ENCODE results near the gene APBB1IP. TPM values are rescaled to one million over a fixed set of nuclear protein-coding genes. Genes with fewer than 3 reads are reported as not detected.

APBB1IP gene
- total RNA-seq, 1 donor from 2014 or later, result not detected

DNA sequence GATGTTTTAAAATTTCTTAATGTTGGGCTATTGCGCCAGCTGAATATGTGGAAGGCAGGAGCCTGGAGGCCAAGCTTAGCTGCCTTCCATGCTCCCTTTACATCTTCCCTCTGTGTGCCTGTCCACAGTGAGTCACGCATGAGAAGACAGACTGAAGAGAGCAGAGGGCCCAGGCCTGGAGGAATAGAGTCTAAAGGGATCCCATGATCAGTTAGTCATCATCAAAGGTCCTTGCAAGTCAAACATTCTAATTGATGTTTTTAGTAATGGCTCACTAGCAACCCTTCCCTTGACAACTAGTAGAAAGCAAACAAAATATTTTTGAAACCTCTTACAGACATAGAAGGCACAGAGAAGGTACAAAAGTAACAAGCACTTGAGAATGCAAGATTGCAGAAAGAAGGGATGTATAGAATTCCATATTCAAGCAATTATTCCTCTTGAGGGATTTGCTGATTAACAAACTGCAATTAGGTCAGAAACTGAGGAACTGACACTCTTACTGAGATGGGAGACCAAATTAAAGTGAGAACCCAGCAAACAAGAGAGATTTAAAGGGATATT lies 30.7 kb upstream of the APBB1IP start:
- no peak overlapping the region for H3K4me3 Mint-ChIP-seq
- no peak overlapping the region for H3K27ac ChIP-seq
- H2AFZ ChIP-seq (replicated peaks), result no peak overlapping the region
- no peaks in the 10 kb centered on the region for H3K79me2 ChIP-seq (ENCODE audit: low read depth)
- H3K9me3 Mint-ChIP-seq, result peaks cover 2% of the 10 kb centered on the region
- H3K4me2 ChIP-seq, result no peak overlapping the region
- TF ChIP-seq EZH2 (IDR thresholded peaks at IDR 0.05) (no peak), EZH2phosphoT487 (IDR thresholded peaks at IDR 0.05) (no peak)
- TF ChIP-seq, protein P1, sequence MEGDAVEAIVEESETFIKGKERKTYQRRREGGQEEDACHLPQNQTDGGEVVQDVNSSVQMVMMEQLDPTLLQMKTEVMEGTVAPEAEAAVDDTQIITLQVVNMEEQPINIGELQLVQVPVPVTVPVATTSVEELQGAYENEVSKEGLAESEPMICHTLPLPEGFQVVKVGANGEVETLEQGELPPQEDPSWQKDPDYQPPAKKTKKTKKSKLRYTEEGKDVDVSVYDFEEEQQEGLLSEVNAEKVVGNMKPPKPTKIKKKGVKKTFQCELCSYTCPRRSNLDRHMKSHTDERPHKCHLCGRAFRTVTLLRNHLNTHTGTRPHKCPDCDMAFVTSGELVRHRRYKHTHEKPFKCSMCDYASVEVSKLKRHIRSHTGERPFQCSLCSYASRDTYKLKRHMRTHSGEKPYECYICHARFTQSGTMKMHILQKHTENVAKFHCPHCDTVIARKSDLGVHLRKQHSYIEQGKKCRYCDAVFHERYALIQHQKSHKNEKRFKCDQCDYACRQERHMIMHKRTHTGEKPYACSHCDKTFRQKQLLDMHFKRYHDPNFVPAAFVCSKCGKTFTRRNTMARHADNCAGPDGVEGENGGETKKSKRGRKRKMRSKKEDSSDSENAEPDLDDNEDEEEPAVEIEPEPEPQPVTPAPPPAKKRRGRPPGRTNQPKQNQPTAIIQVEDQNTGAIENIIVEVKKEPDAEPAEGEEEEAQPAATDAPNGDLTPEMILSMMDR (IDR thresholded peaks at IDR 0.05), result no peak
- no peaks in the 10 kb centered on the region for H4K20me1 ChIP-seq (ENCODE audit: low read depth)
- H3K4me1 Mint-ChIP-seq, result no peaks in the 10 kb centered on the region
- no peaks in the 10 kb centered on the region for H3K36me3 ChIP-seq
- H3K36me3 Mint-ChIP-seq, result no peaks in the 10 kb centered on the region
- DNase-seq (ENCODE audit: low spot score), result no peak
- no peaks in the 10 kb centered on the region for H3K4me1 ChIP-seq
- H3K9ac ChIP-seq, result no peak overlapping the region
- no peaks in the 10 kb centered on the region for H3K27me3 ChIP-seq
- no peak overlapping the region for H3K27ac Mint-ChIP-seq
- H3K27me3 Mint-ChIP-seq (ENCODE audit: insufficient read depth, low read depth), result peaks cover 7% of the 10 kb centered on the region
- H3F3A ChIP-seq (ENCODE audit: low read depth), result no peaks in the 10 kb centered on the region
- H3K9me3 ChIP-seq (ENCODE audit: low read depth), result no peaks in the 10 kb centered on the region
- no peak overlapping the region for H3K4me3 ChIP-seq

DNA sequence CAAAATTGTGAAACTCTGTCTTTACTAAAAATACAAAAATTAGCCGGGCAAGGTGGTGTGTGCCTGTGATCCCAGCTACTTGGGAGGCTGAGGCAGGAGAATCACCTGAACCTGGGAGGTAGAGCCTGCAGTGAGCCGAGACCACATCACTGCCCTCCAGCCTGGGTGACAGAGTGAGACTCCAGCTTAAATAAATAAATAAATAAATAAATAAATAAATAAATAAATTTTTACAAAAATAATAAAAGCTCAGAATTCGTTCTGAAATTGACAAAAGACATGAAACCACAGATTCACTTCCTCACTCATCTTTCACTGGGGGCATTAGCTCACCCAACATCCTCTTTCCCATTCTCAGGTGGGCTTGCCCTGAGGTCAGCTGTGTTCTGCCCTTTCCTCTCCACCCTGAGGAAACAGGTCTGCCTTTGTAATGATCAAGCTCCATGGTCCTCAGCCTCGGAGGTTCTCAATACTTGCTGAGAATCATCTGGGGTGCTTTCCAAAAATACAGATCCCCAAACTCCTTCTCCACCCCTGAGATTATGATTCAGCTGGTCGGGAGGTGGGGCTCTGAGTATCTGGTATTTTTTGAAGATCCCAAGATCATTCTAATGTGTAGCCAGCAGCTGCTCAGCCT lies 29.2 kb upstream of the APBB1IP start:
- H3K79me2 ChIP-seq (ENCODE audit: low read depth), result no peaks in the 10 kb centered on the region
- H2AFZ ChIP-seq (replicated peaks), result no peak overlapping the region
- peaks cover 7% of the 10 kb centered on the region for H3K27me3 Mint-ChIP-seq (ENCODE audit: insufficient read depth, low read depth)
- TF ChIP-seq, protein P1 (IDR thresholded peaks at IDR 0.05), result no peak
- no peak for TF ChIP-seq EZH2 (IDR thresholded peaks at IDR 0.05)
- no peak for TF ChIP-seq EZH2phosphoT487 (IDR thresholded peaks at IDR 0.05)
- H3K27ac Mint-ChIP-seq, result no peak overlapping the region
- H3K36me3 ChIP-seq, result no peaks in the 10 kb centered on the region
- peaks cover 2% of the 10 kb centered on the region for H3K9me3 Mint-ChIP-seq
- no peak overlapping the region for H3K4me3 ChIP-seq
- no peaks in the 10 kb centered on the region for H3K27me3 ChIP-seq
- no peak overlapping the region for H3K9ac ChIP-seq
- no peak for DNase-seq (ENCODE audit: low spot score)
- H3K27ac ChIP-seq, result no peak overlapping the region
- H3K4me2 ChIP-seq, result no peak overlapping the region
- H4K20me1 ChIP-seq (ENCODE audit: low read depth), result no peaks in the 10 kb centered on the region
- no peak overlapping the region for H3K4me3 Mint-ChIP-seq
- no peaks in the 10 kb centered on the region for H3K4me1 Mint-ChIP-seq
- H3F3A ChIP-seq (ENCODE audit: low read depth), result no peaks in the 10 kb centered on the region
- no peaks in the 10 kb centered on the region for H3K4me1 ChIP-seq
- no peaks in the 10 kb centered on the region for H3K9me3 ChIP-seq (ENCODE audit: low read depth)
- H3K36me3 Mint-ChIP-seq, result no peaks in the 10 kb centered on the region

DNA sequence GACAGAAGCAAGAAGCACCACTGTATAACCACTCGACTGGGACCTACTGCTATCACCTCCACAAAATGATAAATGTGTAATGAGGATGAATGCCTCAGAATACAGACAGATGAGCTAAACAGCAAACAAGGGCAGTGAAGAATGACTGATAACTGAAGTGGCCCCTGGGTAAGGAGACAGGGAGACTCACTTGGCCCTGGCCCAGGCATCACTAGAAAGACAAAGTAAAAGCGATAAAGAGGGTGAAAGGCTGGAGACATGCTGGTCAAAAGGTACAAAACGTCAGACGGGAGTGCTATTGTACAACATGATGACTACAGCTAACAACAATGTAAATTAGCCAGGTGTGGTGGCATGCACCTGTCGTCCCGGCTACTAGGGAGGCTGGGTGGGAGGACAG lies 27.8 kb upstream of the APBB1IP start:
- Histone ChIP-seq H3K4me3 (no peak overlapping the region), H3K36me3 (no peaks in the 10 kb centered on the region), H3K27ac (no peak overlapping the region), H4K20me1 (ENCODE audit: low read depth) (no peaks in the 10 kb centered on the region), H3K9me3 (ENCODE audit: low read depth) (no peaks in the 10 kb centered on the region), H3K27me3 (no peaks in the 10 kb centered on the region), H3K9ac (no peak overlapping the region), H2AFZ (replicated peaks) (no peak overlapping the region), H3K4me2 (no peak overlapping the region), H3K79me2 (ENCODE audit: low read depth) (no peaks in the 10 kb centered on the region), H3K4me1 (no peaks in the 10 kb centered on the region), H3F3A (ENCODE audit: low read depth) (no peaks in the 10 kb centered on the region)
- no peak overlapping the region for H3K4me3 Mint-ChIP-seq
- H3K27me3 Mint-ChIP-seq (ENCODE audit: insufficient read depth, low read depth), result peaks cover 6% of the 10 kb centered on the region
- no peak for DNase-seq (ENCODE audit: low spot score)
- no peak overlapping the region for H3K27ac Mint-ChIP-seq
- TF ChIP-seq, protein P1 (IDR thresholded peaks at IDR 0.05), result no peak
- TF ChIP-seq EZH2phosphoT487 (IDR thresholded peaks at IDR 0.05), result no peak
- no peak for TF ChIP-seq EZH2 (IDR thresholded peaks at IDR 0.05)
- no peaks in the 10 kb centered on the region for H3K36me3 Mint-ChIP-seq
- peaks cover 2% of the 10 kb centered on the region for H3K9me3 Mint-ChIP-seq
- no peaks in the 10 kb centered on the region for H3K4me1 Mint-ChIP-seq
